GM12873 (cell line): ENCODE measurements around the gene TSPAN7.

Experiments used
- TF ChIP-seq, protein P1 (sequence below): IDR thresholded peaks from 2 replicates; pipeline ENCODE4 v1.5.1; 2012; ENCODE audit warnings: low read depth, mild to moderate bottlenecking, moderate library complexity, low read length, control low read depth; ENCODE audit not compliant: insufficient read depth; ENCODE audit errors: missing control alignments

TSPAN7 gene

DNA sequence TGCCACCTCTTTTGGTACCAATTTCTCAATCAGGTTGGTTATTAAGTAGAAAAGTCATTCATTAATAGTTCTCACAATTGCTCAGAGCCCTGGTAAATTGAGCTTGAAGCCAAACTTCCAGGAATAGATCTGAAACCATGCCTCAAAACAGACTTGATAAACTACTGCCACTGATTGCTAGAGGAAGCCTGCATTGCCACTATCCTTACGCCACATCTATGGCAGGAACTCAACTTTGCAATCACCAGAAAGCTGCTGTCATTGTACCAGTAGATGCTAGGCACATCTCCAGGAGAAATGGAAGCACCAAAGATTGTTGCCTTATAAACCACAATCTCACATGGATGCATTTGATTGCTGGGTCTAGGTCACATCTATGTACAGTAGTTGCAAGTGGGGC, 21.6 kb upstream of the TSPAN7 start:
- TF ChIP-seq, protein P1, sequence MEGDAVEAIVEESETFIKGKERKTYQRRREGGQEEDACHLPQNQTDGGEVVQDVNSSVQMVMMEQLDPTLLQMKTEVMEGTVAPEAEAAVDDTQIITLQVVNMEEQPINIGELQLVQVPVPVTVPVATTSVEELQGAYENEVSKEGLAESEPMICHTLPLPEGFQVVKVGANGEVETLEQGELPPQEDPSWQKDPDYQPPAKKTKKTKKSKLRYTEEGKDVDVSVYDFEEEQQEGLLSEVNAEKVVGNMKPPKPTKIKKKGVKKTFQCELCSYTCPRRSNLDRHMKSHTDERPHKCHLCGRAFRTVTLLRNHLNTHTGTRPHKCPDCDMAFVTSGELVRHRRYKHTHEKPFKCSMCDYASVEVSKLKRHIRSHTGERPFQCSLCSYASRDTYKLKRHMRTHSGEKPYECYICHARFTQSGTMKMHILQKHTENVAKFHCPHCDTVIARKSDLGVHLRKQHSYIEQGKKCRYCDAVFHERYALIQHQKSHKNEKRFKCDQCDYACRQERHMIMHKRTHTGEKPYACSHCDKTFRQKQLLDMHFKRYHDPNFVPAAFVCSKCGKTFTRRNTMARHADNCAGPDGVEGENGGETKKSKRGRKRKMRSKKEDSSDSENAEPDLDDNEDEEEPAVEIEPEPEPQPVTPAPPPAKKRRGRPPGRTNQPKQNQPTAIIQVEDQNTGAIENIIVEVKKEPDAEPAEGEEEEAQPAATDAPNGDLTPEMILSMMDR: no peak

DNA sequence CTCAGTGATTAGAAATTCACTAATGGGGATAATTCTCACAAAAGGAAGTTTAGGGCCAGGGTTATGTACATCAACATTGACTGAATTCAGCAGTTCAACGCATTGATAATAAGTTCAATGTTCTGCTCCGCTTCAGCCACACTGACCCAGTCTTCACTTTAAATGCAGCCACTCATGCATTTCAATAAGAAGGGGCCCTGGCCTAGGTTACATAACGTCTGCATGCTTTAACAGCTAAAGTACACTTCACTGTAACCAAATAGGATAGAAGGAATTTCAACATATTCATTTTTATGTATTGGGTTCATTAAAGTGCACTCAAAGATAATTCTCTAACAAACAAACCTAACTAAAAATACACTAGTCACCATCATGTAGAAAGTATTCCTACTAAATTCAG, 12.8 kb upstream of the TSPAN7 start:
- TF ChIP-seq, protein P1: no peak

DNA sequence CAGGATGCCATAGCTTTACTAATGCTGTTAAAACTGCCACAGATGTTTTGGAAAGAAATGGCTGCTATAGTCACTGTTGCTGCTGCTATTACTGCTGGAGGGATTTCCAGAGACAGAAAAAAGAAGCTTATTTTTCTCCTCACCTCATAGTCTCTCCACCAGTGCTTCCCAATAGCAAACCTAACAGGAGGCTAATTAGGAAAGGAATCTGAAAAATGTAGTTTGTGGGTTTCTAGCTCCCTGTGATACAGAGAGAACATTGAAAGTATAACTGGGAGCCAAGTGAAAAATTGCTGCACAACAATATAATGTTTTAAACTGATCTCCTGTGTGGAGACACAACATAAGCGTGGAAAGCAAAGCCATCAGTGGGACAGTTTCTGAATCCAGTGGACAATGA, 8.6 kb upstream of the TSPAN7 start:
- TF ChIP-seq, protein P1: no peak

GRCh38 chrX:38558686-38559085, 2.7 kb upstream of the TSPAN7 start:
- TF ChIP-seq, protein P1: no peak

- TF ChIP-seq, protein P1: no peak
Measured at GRCh38 chrX:38560776-38561125, 591 bp upstream of the TSPAN7 start.

DNA sequence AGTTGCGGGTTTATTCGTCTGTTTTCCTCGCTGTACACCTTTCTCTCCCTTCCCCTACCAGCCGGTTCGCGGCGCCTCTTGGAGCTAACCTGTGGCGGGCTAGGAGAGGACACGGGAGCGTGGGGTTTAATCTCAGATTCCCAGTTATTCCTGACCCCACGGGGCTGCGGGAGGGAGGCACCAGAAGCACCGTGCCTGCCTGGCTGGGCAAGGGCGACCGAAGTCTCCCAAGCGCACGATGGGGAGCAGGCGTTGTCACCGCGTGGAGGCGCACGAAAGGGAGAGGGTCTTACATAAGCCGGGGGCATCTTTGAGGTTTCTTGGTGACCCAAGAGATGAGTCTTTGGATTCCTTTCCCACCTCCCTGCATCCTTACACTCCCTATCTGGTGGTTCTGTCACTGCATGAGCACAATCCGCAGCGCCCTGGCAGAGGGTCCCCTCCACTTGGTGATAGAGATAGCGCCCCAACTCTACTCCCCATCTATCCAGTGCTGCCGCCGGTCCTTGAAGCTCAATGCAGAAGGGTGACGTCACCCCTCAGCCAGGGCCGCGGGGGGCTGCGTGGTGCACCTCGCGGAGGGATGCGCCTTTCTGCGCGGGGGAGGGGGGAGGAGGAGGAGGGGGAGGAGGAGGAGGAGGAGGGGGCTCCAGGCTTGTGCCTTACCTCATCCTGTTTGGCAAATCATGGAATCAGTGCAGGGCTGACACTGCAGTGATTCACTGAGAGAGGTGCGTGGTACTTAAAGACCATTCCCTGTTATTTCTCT, 793 bp downstream of the TSPAN7 start:
- TF ChIP-seq, protein P1: no peak

- TF ChIP-seq, protein P1: no peak
Measured at GRCh38 chrX:38563030-38563429, 1.7 kb downstream of the TSPAN7 start.

- TF ChIP-seq, protein P1: no peak
Measured at GRCh38 chrX:38570396-38570795, 9.1 kb downstream of the TSPAN7 start.
